Tibial nerve (tissue), 4 donors: ENCODE results near the gene CSNK1E. TPM values are rescaled to one million over a fixed set of nuclear protein-coding genes. Genes with fewer than 3 reads are reported as not detected.

Source experiments
- DNase-seq, 2 donors: peaks; one replicate each; pipeline ENCODE4 v3.0.0-alpha.2; 2019; ENCODE audit warnings: low spot score in 2 of 2
- H3K27ac ChIP-seq, 4 donors: fragments of 200-600 bp; sonication (generic) in 3 of 4; one replicate each; pipeline ENCODE4 v1.5.1; 2017 to 2019; ENCODE audit warnings: mild to moderate bottlenecking in 1 of 4
- H3K27me3 ChIP-seq, 2 donors: fragments of 200-600 bp; sonication (generic) in 1 of 2; one replicate each; pipeline versions ENCODE4 v1.5.1 to v1.6.0; 2017 to 2019
- H3K36me3 ChIP-seq, 3 donors: fragments of 200-600 bp; sonication (generic); one replicate each; pipeline ENCODE4 v1.5.1; 2018 to 2019
- H3K4me1 ChIP-seq, 4 donors: fragments of 200-600 bp; sonication (generic) in 3 of 4; one replicate each; pipeline ENCODE4 v1.5.1; 2017 to 2019
- H3K4me3 ChIP-seq, 4 donors: fragments of 200-600 bp; sonication (generic) in 3 of 4; one replicate each; pipeline ENCODE4 v1.5.1; 2017 to 2019; ENCODE audit warnings: mild to moderate bottlenecking in 1 of 4, moderate library complexity in 1 of 4
- H3K9me3 ChIP-seq, 4 donors: fragments of 200-600 bp; sonication (generic) in 3 of 4; one replicate each; pipeline ENCODE4 v1.5.1; 2017 to 2019
- EP300 ChIP-seq, 2 donors: sonication (generic); formaldehyde crosslinking; IDR thresholded peaks; one replicate each; pipeline ENCODE4 v1.6.1; 2017; ENCODE audit warnings: antibody characterized with exemption in 2 of 2, mild to moderate bottlenecking in 1 of 2
- POLR2A ChIP-seq, 2 donors: fragments of 450-650 bp; IDR thresholded peaks; one replicate each; pipeline ENCODE4 v1.6.1; 2017; ENCODE audit warnings: antibody characterized with exemption in 2 of 2, mild to moderate bottlenecking in 2 of 2, moderate library complexity in 2 of 2
- WGBS, 2 donors: methylation state at CpG; one replicate each; pipeline ENCODE4 v1.1.5; 2018; 5-methylcytosine and 5-hydroxymethylcytosine counted together
- total RNA-seq, 4 donors: library from RNA; depleted of rRNA; stranded (reverse); fragments of >200 nt; gene quantifications; one replicate each; pipeline ENCODE4 v1.1.0, GENCODE V29; 2016
- TF ChIP-seq, protein P1 (sequence below), 5 experiments: fragments of 200-600 bp in 3 of 5; fragments of 450-650 bp in 2 of 5; sonication (generic) in 3 of 5; IDR thresholded peaks; one replicate each; pipeline ENCODE4 v1.5.1; 2016 to 2019; ENCODE audit warnings: antibody characterized with exemption in 5 of 5, mild to moderate bottlenecking in 3 of 5, moderate library complexity in 2 of 5

Gene CSNK1E
- total RNA-seq, 4 donors from 2014 or later, result 122 to 235 (median 164) TPM

GRCh38 chr22:38327396-38327795, 10.2 kb upstream of the CSNK1E start:
- H3K27me3 ChIP-seq, result no peaks in the 10 kb centered on the region
- no peak overlapping the region for H3K27ac ChIP-seq
- H3K9me3 ChIP-seq, result no peaks in the 10 kb centered on the region
- no peak for DNase-seq
- WGBS, 2 donors, result 83 to 87% methylated on average over 7 of the region's 7 CpGs
- no peak overlapping the region for H3K4me3 ChIP-seq
- H3K4me1 ChIP-seq, result no peaks in the 10 kb centered on the region
- peaks cover 0 to 9% (median 0%) of the 10 kb centered on the region in 3 donors for H3K36me3 ChIP-seq
- TF ChIP-seq EP300 (IDR thresholded peaks at IDR 0.05) (no peak), POLR2A (IDR thresholded peaks at IDR 0.05) (no peak)
- TF ChIP-seq, protein P1, sequence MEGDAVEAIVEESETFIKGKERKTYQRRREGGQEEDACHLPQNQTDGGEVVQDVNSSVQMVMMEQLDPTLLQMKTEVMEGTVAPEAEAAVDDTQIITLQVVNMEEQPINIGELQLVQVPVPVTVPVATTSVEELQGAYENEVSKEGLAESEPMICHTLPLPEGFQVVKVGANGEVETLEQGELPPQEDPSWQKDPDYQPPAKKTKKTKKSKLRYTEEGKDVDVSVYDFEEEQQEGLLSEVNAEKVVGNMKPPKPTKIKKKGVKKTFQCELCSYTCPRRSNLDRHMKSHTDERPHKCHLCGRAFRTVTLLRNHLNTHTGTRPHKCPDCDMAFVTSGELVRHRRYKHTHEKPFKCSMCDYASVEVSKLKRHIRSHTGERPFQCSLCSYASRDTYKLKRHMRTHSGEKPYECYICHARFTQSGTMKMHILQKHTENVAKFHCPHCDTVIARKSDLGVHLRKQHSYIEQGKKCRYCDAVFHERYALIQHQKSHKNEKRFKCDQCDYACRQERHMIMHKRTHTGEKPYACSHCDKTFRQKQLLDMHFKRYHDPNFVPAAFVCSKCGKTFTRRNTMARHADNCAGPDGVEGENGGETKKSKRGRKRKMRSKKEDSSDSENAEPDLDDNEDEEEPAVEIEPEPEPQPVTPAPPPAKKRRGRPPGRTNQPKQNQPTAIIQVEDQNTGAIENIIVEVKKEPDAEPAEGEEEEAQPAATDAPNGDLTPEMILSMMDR (IDR thresholded peaks at IDR 0.05), result no peak

GRCh38 chr22:38325587-38325986, 8.4 kb upstream of the CSNK1E start:
- Histone ChIP-seq H3K9me3 (no peaks in the 10 kb centered on the region), H3K36me3 (peaks cover 0 to 9% (median 0%) of the 10 kb centered on the region in 3 donors), H3K4me3 (no peak overlapping the region), H3K4me1 (no peaks in the 10 kb centered on the region), H3K27ac (no peak overlapping the region), H3K27me3 (no peaks in the 10 kb centered on the region)
- no peak for DNase-seq
- WGBS, 2 donors, result 80 to 92% methylated on average over 6 of the region's 6 CpGs
- TF ChIP-seq, protein P1 (IDR thresholded peaks at IDR 0.05), result no peak
- TF ChIP-seq POLR2A (IDR thresholded peaks at IDR 0.05) (no peak), EP300 (IDR thresholded peaks at IDR 0.05) (no peak)

DNA sequence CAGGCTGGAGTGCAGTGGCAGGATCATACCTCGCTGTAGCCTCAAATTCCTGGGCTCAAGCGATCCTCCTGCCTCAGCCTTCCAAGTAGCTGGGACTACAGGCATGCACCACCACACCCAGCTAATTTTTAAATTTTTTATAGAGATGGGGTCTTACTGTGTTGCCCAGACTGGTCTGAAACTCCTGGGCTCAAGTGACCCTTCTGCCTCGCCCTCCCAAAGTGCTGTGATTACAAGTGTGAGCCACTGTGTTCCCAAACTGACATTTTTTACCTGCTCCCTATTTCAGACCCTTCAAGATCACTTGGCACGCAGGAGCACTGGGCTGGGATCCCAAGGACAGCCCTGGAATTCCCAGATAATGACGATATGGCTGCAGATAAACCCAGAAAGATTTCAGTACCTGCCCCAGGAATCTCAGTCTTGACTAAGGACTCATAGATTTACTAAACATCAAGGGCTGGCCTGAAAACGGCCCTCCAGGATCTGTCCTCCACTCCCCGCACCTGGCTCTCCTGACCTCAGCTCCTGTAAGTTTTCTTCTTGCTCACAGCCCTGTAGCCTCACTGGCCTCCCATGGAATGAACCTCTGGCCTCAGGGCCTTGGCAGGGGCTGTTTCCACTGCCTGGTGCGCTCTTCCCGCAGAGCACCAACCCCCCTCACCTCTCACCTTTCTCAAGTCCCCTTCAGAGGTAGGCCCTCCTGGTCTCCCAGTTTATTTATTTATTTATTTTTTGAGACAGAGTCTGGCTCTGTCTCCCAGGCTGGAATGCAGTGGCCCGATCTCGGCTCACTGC, 3.6 kb upstream of the CSNK1E start:
- Histone ChIP-seq H3K36me3 (no peaks in the 10 kb centered on the region), H3K9me3 (no peaks in the 10 kb centered on the region), H3K27ac (no peak overlapping the region), H3K4me3 (no peak overlapping the region), H3K4me1 (peaks cover 0 to 21% (median 10%) of the 10 kb centered on the region in 4 donors), H3K27me3 (no peaks in the 10 kb centered on the region)
- 90 to 93% methylated on average over 11 of the region's 11 CpGs for WGBS, 2 donors
- DNase-seq, result no peak
- TF ChIP-seq, protein P1 (IDR thresholded peaks at IDR 0.05), result no peak
- no peak for TF ChIP-seq EP300 (IDR thresholded peaks at IDR 0.05)
- no peak for TF ChIP-seq POLR2A (IDR thresholded peaks at IDR 0.05)

DNA sequence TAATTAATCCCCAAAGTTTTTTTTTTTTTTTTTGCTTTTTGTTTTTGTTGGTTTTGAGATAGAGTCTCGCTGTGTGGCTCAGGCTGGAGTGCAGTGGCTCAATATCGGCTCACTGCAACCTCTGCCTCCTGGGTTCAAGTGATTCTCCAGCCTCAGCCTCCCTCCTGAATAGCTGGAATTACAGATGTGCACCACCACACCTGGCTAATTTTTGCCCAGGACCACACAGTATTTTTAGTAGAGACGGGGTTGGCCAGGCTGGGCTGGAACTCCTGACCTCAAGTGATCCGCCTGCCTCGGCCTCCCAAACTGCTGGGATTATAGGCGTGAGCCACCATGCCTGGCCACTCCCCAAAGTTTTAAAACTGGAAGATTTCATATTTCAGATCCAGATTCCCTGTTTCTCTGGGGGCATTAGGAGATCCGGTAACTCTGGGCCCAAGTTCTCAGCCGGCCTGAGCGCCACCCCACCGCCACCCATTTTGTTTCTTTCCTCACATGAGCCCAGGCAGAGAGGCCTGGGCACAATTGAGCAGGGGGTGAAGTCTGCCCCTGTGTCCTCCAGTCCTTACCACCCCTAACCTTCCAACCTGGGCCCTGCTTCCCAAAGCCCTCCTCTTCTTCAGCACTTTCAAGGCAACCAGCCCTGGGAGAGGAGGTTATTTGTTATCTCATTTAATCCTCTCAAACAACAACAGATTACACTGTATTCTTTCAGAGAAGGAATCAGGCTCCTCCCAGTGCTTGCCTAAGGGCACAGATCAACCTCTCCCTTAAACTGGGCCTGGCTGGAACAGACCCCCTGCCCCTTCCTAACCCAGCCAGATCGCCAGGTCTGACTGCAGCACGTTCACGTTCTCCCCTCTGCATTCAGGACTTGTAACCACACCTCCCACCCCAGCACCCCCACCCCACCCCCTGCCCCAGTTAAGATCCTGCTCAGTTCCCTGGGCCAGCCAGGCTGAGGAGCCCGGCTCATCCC, 1.9 kb upstream of the CSNK1E start:
- Histone ChIP-seq H3K4me3 (no peak overlapping the region), H3K27ac (peak overlapping the region; percentile 94 to 100 (median 97)), H3K9me3 (no peaks in the 10 kb centered on the region), H3K4me1 (peaks cover 0 to 38% (median 24%) of the 10 kb centered on the region in 4 donors), H3K36me3 (no peaks in the 10 kb centered on the region), H3K27me3 (no peaks in the 10 kb centered on the region)
- TF ChIP-seq, protein P1 (IDR thresholded peaks at IDR 0.05), result no peak
- TF ChIP-seq POLR2A (IDR thresholded peaks at IDR 0.05) (no peak), EP300 (IDR thresholded peaks at IDR 0.05) (no peak)
- DNase-seq, result no peak
- WGBS, 2 donors, result 79 to 90% methylated on average over 13 of the region's 14 CpGs
